ENCODE measurements around the gene SEPTIN2.
"Not testable (repeated sequence)": the region's sequence is repeated elsewhere in the genome, so short reads cannot be mapped to it uniquely, and the experiment has no call there.

Gene SEPTIN2

GRCh38 chr2:241314226-241315092 is 1.3 kb upstream of the SEPTIN2 start:
- DNase-seq (ENCODE audit: low read depth): no peak

- DNase-seq (ENCODE audit: low read depth): peak; percentile 100
These were observed 439 bp upstream of the SEPTIN2 start, which contains the start of gene HDLBP for GRCh38 chr2:241315093-241315878. Gene HDLBP (minus strand): TSS chr2:241315672. CDS start chr2:241266869, 48,803 bp downstream.

DNA sequence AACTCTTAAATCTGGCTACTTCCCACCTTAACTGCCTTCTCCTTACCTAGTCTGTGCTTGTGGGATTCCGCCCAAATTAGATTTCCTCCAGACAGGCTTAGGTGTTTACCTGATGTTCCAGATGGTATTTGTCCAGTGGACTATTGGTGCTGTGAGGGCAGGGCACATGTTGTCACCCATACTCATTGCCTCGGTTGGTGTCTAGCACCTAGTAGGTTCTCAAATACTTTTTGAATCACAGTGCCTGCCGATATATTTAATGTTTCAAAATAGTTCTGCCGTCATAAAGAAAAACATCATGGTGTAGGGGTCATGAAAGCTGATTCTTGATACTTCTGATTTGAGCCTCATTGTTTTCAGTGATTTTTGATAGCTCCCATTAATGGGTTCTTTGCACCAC is 1.1 kb downstream of the SEPTIN2 start:
- no peak for DNase-seq (ENCODE audit: low read depth)

- no peak for DNase-seq (ENCODE audit: low read depth)
These were observed 1.7 kb downstream of the SEPTIN2 start for GRCh38 chr2:241317391-241317790.

DNA sequence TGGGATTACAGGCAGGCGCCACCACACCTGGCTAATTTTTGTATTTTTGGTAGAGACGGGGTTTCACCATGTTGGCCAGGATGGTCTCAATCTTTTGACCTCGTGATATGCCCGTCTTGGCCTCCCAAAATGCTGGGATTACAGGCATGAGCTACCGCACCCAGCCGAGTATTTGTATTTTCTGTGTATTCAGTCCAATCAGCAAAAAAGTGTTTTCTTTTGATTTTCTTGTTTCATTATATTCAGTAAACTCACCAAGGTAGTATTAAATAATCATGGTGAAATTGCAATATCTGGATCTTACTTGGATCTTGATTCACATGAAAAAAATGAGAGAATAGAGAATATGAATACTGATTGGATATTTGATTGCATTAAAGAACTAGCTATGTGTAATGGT is 3.1 kb downstream of the SEPTIN2 start:
- DNase-seq (ENCODE audit: low read depth): not testable (repeated sequence)

DNA sequence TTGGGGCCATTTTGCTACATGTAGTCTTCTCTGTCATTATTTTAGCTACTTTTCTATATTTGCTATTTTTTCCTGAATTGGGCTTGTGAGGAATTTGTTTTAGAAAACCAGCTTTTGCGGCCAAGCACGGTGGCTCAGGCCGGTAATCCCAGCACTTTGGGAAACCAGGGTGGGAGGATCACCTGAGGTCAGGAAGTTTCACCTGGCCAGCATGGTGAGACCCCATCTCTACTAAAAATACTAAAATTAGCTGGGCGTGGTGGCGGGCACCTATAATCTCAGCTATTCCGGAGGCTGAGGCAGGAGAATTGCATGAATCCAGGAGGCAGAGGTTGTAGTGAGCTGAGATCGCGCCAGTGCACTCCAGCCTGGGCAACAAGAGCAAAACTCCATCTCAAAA is 4.7 kb downstream of the SEPTIN2 start:
- no peak for DNase-seq (ENCODE audit: low read depth)

- DNase-seq (ENCODE audit: low read depth): no peak
These were observed 5.3 kb downstream of the SEPTIN2 start for GRCh38 chr2:241321033-241321432.

- no peak for DNase-seq (ENCODE audit: low read depth)
These were observed 6.2 kb downstream of the SEPTIN2 start for GRCh38 chr2:241321886-241322285.

DNA sequence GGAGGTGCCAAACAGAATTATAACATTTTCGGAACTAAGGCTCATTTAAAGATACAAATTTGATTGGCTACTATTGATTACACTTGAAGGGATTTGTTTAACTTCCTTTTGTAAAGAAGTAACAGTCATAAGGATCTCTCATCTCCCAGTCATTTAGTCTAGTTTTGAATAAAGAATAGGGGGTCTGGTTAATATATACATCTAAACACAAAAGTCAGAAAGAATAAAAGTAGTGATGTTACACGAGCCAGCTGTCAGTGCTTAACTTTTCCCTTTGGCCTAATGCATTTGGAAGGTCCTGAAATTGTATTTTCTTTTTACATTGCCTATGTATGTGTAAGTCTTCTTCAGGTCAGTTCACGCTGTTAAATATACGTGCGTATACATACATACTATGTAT is 8.1 kb downstream of the SEPTIN2 start:
- DNase-seq (ENCODE audit: low read depth): no peak

GRCh38 chr2:241324775-241325174 is 9.1 kb downstream of the SEPTIN2 start:
- no peak for DNase-seq (ENCODE audit: low read depth)

DNA sequence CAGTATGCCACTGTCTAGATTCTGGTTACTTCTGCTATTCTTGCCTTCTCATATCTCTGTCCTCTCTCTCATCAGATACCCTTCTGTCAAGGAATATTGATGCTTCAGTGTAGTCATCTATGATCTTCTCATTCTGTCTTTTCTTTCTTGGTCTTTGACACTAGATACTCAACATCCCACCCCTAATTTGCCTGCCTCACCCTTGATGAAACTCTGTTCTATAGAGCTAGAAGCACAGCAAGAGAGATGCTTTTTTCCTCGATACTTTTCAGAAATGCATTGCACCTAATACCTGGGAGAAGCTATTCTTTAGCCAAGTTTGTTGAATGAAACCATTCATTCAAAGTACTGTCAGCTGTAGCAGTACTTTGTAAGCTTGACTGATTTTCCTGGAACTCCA is 9.5 kb downstream of the SEPTIN2 start:
- DNase-seq (ENCODE audit: low read depth): no peak

- DNase-seq (ENCODE audit: low read depth): no peak
These were observed 14.2 kb downstream of the SEPTIN2 start for GRCh38 chr2:241329669-241330615.

- no peak for DNase-seq (ENCODE audit: low read depth)
These were observed 14.9 kb downstream of the SEPTIN2 start for GRCh38 chr2:241330616-241330981.

- DNase-seq (ENCODE audit: low read depth): no peak
These were observed 19.1 kb downstream of the SEPTIN2 start for GRCh38 chr2:241334813-241335212.

- DNase-seq (ENCODE audit: low read depth): no peak
These were observed 24.3 kb downstream of the SEPTIN2 start for GRCh38 chr2:241339839-241340630.

- DNase-seq (ENCODE audit: low read depth): no peak
These were observed 25.0 kb downstream of the SEPTIN2 start for GRCh38 chr2:241340631-241341163.

DNA sequence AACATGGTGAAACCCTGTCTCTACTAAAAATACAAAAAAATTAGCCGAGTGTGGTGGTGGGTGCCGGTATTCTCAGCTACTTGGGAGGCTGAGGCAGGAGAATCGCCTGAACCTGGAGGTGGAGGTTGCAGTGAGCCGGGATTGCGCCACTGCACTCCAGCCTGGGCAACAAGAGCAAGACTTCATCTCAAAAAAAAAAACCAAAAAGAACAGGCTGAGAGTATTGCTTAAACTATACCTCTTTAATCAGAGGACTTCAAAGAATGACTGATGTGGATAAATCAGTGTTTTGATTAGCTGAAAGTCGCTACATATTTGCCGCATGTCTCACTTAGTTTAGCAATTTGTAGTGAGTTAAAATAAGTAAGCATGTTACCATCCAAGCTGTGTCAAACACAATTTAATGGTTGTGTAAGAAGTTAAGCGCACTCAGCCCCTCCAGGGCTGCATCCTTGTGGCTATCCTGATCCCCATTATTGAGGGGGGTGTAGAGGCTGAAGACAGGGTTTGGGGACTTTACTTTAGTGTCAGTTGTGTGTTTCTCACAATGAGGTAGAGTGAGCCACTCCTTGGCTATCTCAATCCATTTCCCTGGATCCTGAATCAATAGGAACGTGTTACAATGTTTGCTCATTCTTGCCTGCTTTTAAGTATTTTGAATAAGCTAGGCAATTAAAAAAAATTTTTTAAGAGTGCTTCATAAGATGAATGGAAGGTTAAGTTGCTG is 29.4 kb downstream of the SEPTIN2 start:
- DNase-seq (ENCODE audit: low read depth): no peak

- DNase-seq (ENCODE audit: low read depth): no peak
These were observed 34.2 kb downstream of the SEPTIN2 start for GRCh38 chr2:241349941-241350340.

GRCh38 chr2:241350530-241350877 is 34.8 kb downstream of the SEPTIN2 start:
- DNase-seq (ENCODE audit: low read depth): no peak

DNA sequence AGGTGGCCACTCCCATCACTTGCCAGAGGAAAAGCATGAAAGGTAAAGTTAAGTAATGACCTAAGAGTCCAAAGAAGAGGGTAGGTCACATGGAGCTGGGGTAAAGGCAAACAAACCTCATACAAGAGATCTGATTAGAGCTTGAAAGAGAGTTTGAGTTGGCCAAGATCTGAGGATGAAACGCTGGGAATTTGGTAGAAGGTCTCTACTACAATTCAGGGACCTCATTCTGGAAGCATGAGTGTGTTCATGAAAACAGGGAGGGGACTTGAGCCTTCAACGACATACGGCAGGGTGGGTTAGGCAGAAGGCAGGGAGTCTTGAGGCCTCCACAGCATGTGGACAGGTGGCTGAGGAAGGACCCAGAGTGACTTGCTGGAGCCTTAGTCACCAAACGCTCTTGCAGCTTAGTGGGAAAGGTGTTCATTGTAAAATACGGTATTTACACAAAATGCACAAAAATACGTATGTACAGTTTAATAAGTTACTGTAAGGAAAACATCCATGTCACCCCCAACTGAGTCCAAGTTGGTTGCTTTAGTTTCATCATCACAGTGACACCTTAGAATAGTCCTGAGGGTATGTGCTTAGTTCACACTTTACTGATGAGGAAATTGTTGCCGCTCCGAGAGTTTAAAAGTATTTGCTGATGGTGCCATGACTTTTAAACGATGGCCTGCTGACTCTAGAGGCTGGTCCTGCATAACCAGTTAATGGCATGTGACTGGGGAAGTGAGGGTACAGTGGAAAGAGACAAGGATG is 35.3 kb downstream of the SEPTIN2 start:
- no peak for DNase-seq (ENCODE audit: low read depth)

Data from stimulated activated CD8-positive, alpha-beta memory T cell treated with anti-CD3 and anti-CD28 coated beads, Interleukin-7, amount 100 ng/mL, for 24 hours (primary cell).